ENCODE results near the gene TMEM54.

The TMEM54 gene

DNA sequence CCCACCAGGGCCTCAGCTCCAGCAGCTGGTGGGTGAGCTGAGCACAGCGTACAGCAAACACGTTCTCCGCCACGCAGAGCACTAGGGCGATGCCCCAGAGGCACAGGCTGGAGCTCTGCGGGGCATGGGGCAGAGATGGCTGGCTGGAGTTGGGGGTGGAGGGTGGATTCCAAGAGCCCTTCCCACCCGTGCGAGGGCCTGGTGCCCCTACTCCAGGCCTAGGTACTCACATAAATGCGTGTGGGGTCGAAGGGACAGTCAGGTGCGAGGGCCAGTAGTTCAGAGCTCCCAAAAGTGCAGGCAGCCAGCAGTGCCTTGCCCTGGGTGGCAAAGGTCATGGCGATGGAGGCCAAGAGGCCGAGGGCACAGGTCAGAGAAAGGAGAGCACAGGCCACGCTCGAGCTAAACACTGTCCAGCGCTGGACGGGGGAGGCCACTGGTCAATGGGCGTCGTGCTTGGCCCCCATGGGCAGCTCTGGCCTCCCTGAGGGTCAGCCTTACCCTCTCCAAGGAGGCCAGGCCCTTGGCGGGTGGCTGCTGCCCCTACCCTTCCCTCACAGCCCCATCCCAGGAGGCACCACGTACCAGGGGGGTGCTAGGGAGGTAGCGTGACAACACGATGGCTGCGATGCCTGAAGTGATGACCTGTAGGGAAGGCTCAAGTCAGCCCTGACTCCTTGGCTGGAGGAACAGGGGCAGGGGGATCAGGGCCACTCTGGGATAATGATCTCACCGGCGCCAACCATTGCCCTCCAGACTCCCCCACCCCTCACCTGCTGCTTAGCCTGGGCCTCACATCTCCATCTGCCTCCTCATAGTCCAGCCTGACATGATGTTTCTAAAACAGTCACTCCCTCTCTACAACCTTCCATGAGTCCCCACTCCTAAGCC is 5.6 kb downstream of the TMEM54 start:
- no peak for DNase-seq (ENCODE audit: extremely low read depth in 1 of 2, low read depth in 1 of 2)

GRCh38 chr1:32894681-32895080 is 6.5 kb downstream of the TMEM54 start:
- DNase-seq (ENCODE audit: extremely low read depth in 1 of 2, low read depth in 1 of 2): no peak

GRCh38 chr1:32894019-32894600 is 7.1 kb downstream of the TMEM54 start:
- DNase-seq (ENCODE audit: extremely low read depth in 1 of 2, low read depth in 1 of 2): no peak

GRCh38 chr1:32893198-32894018 is 7.8 kb downstream of the TMEM54 start:
- DNase-seq (ENCODE audit: extremely low read depth in 1 of 2, low read depth in 1 of 2): no peak

DNA sequence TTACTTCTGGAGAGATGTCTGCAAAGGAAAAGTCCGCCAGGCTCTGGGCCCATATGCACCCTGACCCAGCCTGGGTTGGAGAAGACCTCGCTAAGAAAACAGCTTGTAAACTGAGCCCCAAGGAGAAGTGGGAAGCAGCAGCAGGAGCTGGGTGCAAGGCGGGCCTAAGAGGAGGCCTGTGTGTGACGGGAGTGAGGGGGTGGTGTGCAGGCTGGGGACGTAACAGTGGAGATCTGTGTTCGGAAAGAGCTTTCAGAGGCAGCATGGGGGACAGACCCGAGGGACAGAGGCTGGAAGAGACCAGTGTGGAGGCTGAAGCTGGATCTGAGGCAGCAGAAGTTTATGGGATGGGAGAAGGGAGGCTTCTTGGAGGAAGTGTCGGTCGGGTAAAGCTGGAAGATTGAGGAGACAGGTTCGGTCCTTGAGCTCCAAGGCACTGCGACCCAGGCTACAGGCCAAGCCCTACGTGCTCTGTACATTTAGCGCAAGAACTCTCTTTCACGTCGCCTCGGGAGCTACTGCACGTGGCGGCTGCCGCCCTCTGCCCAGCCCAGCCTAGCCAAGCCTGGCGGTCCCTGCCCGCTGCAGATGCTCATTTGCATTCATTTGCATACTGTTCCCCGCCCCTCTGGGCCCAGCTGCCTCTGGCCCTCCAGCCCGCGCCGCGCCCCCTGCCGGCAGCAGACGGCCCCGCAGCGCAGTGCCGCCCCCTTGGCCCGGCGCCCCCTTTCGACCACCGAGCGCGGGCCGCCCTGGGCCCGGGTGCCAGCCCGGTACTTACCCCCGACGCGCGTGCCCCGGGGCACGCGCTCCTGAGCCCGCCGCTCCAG is 8.6 kb downstream of the TMEM54 start:
- no peak for DNase-seq (ENCODE audit: extremely low read depth in 1 of 2, low read depth in 1 of 2)

GRCh38 chr1:32891630-32892029 is 9.6 kb downstream of the TMEM54 start:
- DNase-seq (ENCODE audit: extremely low read depth in 1 of 2, low read depth in 1 of 2): no peak

DNA sequence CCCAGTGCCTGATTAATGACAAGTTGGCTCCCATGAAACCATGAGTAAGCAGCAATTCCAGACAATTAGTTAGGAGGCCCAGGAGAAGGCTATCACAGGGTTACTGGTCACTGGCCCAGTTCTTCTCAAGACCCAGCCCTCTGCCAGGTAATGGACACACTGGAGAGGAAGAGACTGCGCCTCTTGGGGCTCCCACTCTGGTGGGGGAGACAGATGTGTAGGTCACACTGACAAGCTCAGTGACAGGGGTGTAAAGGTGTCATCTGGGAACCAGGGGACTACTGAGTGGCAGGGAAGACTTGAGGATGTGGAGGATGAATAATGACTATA is 10.0 kb downstream of the TMEM54 start:
- no peak for DNase-seq (ENCODE audit: extremely low read depth in 1 of 2, low read depth in 1 of 2)

DNA sequence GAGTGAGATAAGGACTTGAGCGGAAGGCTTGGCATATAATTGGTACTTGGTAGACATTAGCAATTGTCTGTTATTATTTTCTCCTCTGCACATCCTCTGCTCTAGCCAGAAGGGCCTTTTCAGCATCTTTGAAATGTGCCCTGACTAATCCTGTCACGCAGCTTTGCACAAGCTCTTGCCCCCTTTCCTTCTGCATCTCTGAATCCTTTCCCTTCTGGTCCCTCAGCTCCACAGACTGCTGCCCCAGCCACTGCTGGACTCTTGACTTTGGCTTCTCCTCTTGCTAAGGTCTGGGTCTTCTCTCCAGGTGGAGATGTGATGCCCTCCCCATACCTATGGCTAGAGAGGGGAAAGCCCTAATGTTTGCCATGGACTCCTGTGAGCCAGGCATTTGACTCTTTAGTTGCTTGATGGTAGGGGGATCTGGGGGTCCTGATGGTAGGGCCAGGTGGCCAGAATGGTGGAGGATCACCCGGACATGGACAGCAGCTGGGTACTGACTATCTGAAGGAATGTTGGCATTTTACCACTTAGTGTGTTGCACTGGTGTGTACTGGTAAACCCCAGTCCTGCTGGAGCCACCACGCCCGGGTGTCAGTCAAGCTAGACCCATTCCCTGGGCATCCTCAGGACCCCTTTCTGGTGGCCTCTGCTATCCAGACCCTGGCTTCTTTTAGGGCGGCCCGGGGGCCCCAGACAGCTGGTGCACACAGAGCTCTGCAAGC is 10.5 kb downstream of the TMEM54 start:
- DNase-seq (ENCODE audit: extremely low read depth in 1 of 2, low read depth in 1 of 2): no peak

- DNase-seq (ENCODE audit: extremely low read depth in 1 of 2, low read depth in 1 of 2): no peak
Observed at GRCh38 chr1:32889731-32890278, 11.4 kb downstream of the TMEM54 start.

DNA sequence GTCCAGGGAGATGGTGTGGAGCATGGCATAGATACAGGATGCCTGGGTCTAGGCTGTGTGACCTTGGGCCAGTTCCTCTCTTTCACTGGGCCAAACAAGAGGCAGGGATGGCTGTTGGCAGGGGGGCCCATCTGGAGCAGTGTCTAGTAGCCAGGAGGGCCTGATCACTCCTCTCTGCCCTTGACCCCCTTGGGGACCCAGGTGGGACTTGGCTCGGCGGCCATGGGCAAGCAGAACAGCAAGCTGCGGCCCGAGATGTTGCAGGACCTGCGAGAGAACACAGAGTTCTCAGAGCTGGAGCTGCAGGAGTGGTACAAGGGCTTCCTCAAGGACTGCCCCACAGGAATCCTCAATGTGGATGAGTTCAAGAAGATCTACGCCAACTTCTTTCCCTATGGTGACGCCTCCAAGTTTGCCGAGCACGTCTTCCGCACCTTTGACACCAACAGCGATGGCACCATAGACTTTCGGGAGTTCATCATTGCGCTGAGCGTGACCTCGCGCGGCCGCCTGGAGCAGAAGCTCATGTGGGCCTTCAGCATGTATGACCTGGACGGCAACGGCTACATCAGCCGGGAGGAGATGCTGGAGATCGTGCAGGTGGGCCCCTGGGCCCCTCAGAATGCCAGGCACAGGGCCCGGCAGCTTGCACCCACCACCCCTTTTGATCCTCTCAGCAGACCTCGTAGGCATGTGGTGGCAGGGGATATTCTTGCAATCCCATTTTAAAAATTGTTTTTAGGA is 12.3 kb downstream of the TMEM54 start:
- no peak for DNase-seq (ENCODE audit: extremely low read depth in 1 of 2, low read depth in 1 of 2)

DNA sequence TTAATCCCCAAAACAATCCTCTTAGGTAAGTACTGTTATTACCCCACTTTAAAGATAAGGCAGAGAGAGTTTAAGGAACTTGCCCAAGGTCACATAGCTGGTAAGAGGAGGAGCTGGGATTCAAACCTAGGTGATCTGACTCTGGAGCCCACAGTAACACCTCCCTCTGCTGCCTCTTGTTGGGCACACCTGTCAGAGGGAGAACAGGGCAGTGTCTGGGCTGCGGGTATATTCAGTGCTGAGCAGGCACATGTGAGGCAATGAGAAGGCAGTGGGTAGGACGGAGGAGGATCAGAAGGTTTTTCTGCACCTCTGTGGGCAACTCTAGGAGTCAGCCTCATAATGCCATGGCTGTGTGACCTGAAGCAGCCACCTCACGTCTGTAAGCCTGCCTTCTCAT is 13.1 kb downstream of the TMEM54 start:
- DNase-seq (ENCODE audit: extremely low read depth in 1 of 2, low read depth in 1 of 2): no peak

GRCh38 chr1:32887623-32888022 is 13.6 kb downstream of the TMEM54 start:
- no peak for DNase-seq (ENCODE audit: extremely low read depth in 1 of 2, low read depth in 1 of 2)

DNA sequence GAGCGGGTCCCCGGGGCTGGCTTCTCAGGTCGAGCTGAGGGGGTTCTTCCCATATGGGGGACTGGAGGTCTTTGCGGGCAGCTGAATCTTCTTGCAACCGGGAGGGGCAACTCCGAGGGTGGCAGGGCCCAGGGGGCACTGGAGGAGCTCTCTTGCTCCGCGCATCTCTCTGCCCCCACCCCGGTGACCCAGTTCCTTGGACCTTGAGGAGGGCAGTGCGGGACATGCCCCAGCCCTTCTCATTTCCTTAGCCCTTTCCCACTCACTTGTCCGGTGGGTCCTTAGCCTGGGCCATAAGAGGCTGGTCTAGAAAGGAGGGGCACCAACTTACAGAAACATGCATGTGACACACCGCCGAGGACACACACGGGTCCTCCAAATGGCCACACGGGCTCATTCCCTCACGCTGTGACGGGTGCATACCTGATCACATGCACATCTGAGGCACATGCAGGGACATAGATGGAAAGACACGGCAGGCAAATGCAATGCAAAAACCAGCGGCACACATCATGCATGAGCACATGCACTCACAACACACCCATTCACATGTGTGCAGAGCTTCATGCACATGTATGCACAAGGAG is 14.3 kb downstream of the TMEM54 start:
- no peak for DNase-seq (ENCODE audit: extremely low read depth in 1 of 2, low read depth in 1 of 2)

- DNase-seq (ENCODE audit: extremely low read depth in 1 of 2, low read depth in 1 of 2): no peak
Observed at GRCh38 chr1:32886004-32886827, 15.0 kb downstream of the TMEM54 start, which contains the start of gene HPCA. TSS of gene HPCA (plus strand) at chr1:32886491. CDS start at chr1:32888899, 2,408 bp downstream.

GRCh38 chr1:32885676-32886003 is 15.5 kb downstream of the TMEM54 start:
- no peak for DNase-seq (ENCODE audit: extremely low read depth in 1 of 2, low read depth in 1 of 2)

DNA sequence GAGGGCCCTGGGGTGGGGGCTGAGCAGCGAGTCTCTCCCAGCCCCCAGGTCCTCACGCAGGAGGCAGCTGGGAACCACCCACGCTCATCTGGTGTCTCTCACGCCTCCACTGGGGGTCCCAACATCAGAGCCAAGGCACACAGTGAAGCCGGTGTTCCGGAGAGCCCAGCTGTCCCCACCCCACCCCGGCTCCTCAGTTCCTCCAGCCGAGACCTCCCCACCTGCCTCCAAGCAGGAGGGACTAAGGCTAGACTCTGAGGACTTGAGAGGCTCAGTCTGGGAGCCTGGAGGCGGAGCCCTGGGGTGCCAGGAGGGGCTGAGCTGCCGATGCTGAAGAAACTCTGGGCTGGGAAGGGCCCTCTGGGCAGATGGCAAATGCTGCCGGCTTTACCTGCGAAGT is 16.5 kb downstream of the TMEM54 start:
- no peak for DNase-seq (ENCODE audit: extremely low read depth in 1 of 2, low read depth in 1 of 2)

- DNase-seq (ENCODE audit: extremely low read depth in 1 of 2, low read depth in 1 of 2): no peak
Observed at GRCh38 chr1:32884032-32884372, 17.2 kb downstream of the TMEM54 start.

DNA sequence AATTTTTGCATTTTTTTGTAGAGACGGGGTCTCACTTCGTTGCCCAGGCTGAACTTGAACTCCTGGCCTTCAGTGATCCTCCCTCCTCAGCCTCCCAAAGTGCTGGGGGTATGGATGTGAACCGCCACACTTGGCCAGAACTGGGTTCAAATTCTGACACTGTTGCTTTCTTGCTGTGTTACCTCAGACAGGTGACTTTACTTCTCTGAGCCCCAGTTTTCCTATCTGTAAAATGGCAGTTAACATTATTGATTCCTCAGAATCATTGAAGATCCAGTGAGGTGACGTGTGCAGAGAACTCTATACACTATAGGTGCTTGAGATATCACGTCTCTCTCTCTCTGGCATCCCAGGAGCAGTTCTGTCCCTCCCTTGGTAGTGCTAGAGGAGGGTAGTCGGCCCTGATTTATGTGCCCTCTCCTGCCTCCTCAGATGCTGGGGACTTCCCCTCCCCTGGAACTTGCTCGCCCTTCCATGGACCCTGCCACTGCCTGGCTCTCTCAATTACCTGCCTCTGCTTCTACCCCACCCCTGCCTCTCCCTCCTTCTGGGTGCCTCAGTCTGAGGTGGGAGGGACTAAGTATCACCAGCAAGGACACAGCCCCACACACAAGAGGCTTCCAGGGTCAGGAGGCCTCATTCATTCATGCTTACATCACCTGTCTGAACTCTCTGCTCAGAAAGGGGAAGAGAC is 17.7 kb downstream of the TMEM54 start:
- no peak for DNase-seq (ENCODE audit: extremely low read depth in 1 of 2, low read depth in 1 of 2)

All from activated CD8-positive, alpha-beta memory T cell treated with anti-CD3 and anti-CD28 coated beads for 1 hour (primary cell).